ENCODE results near the gene RHOG.
A peak's percentile ranks its signal among the peaks of the same experiment; 100 is the strongest.

The RHOG gene

GRCh38 chr11:3840870-3841425, at the start of gene RHOG:
TSS of gene RHOG (minus strand) at chr11:3840959. CDS start at chr11:3828138, 12,821 bp downstream.
- no peak for DNase-seq (ENCODE audit: low spot score)

- no peak for DNase-seq (ENCODE audit: low spot score)
Measured at GRCh38 chr11:3890014-3890413, 49.3 kb upstream of the RHOG start.

GRCh38 chr11:3888876-3889275, 48.1 kb upstream of the RHOG start:
- no peak for DNase-seq (ENCODE audit: low spot score)

GRCh38 chr11:3886985-3887384, 46.2 kb upstream of the RHOG start:
- no peak for DNase-seq (ENCODE audit: low spot score)

GRCh38 chr11:3885855-3886254, 45.1 kb upstream of the RHOG start:
- no peak for DNase-seq (ENCODE audit: low spot score)

- DNase-seq (ENCODE audit: low spot score) = no peak
Measured at GRCh38 chr11:3882655-3883054, 41.9 kb upstream of the RHOG start.

- no peak for DNase-seq (ENCODE audit: low spot score)
Measured at GRCh38 chr11:3880724-3881123, 40.0 kb upstream of the RHOG start.

- no peak for DNase-seq (ENCODE audit: low spot score)
Measured at GRCh38 chr11:3879967-3880542, 39.3 kb upstream of the RHOG start.

GRCh38 chr11:3879216-3879966, 38.6 kb upstream of the RHOG start:
- no peak for DNase-seq (ENCODE audit: low spot score)

- DNase-seq (ENCODE audit: low spot score) = no peak
Measured at GRCh38 chr11:3878258-3878584, 37.5 kb upstream of the RHOG start.

GRCh38 chr11:3877364-3878257, 36.9 kb upstream of the RHOG start:
- DNase-seq (ENCODE audit: low spot score) = no peak

- no peak for DNase-seq (ENCODE audit: low spot score)
Measured at GRCh38 chr11:3876613-3877012, 35.9 kb upstream of the RHOG start.

GRCh38 chr11:3873712-3874349, 33.1 kb upstream of the RHOG start:
- no peak for DNase-seq (ENCODE audit: low spot score)

GRCh38 chr11:3867209-3868091, 26.7 kb upstream of the RHOG start:
- DNase-seq (ENCODE audit: low spot score) = no peak

- no peak for DNase-seq (ENCODE audit: low spot score)
Measured at GRCh38 chr11:3866836-3867208, 26.1 kb upstream of the RHOG start.

GRCh38 chr11:3866206-3866605, 25.4 kb upstream of the RHOG start:
- no peak for DNase-seq (ENCODE audit: low spot score)

- DNase-seq (ENCODE audit: low spot score) = no peak
Measured at GRCh38 chr11:3865388-3866193, 24.8 kb upstream of the RHOG start.

GRCh38 chr11:3861683-3862082, 20.9 kb upstream of the RHOG start:
- no peak for DNase-seq (ENCODE audit: low spot score)

GRCh38 chr11:3860898-3861393, 20.2 kb upstream of the RHOG start:
- peak; percentile 61 for DNase-seq (ENCODE audit: low spot score)

GRCh38 chr11:3860375-3860774, 19.6 kb upstream of the RHOG start:
- DNase-seq (ENCODE audit: low spot score) = peak; percentile 60
